H1 (cell line): ENCODE results near the gene PXDN. TPM values are rescaled to one million over a fixed set of nuclear protein-coding genes. Genes with fewer than 3 reads are reported as not detected.

ENCODE experiments used
- KDM5A ChIP-seq: fragments of 200-600 bp; IDR thresholded peaks from 2 replicates; pipeline ENCODE4 v1.7.1; 2012; ENCODE audit warnings: mild to moderate bottlenecking, low read length, inconsistent platforms, mixed read lengths
- polyA plus RNA-seq, 7 experiments: library from polyadenylated mRNA; depleted of rRNA in 3 of 7; stranded (reverse) in 5 of 7; unstranded in 2 of 7; fragments of >200 nt in 5 of 7; fragments of 200-250 nt in 2 of 7; gene quantifications; 1 replicate in 5 of 7; 2 replicates in 1 of 7; 4 replicates in 1 of 7; pipeline versions ENCODE4 v1.2.1 to v1.2.3, GENCODE V29; 2011 to 2013; ENCODE audit warnings: missing spikeins in 2 of 7, mixed read lengths in 2 of 7
- total RNA-seq: library from RNA; stranded (reverse); fragmentation: NEBNext Ultra II Directional; extraction: Animal tissue kit (Norgen Biotek cat#: 25700); gene quantifications from 2 replicates; pipeline ENCODE4 v1.2.1, GENCODE V29; 2021

Gene PXDN
- total and polyA plus RNA-seq, 2 of the 8 experiments (the other 6 are each of a cell fraction or from before 2014, with no cell fraction given) = 104 to 141 TPM

DNA sequence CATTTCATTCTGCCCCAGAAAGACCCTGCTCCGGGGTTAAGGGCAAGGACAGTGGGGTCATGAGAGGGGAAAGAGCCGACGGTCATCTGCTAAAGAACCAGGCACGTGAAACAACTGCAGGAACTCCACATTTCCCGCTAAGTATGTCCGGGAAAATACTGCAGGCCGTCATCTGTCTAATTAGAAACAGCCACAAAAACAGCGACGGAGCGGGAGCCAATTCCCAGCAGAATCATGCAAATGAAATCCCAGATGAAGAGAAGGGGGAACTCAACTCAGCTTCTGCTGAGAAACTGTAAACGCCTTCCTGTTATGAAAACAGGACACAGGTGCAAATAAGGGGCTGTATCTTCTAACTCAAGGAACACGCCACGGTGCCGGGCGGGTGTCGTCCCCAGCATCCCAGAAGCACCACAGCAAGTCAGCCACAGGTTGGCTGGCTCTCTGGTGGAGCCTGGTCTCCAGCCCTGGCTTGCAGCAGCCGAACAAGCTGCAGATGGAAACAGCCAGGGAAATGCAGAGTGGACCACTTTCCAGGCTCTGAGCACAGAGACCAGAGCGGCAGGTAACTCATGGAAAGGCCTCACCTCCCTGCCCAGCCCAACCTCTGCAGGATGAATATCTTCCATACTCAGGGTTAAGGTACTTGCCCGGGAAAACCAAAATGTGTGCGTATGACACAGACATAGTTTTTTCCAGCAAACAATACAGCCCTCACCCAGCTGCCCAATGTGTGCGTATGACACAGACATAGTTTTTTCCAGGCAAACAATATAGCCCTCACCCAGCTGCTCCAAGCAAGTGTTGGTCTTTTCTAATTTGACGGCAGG is 28.9 kb downstream of the PXDN start (continued):
- TF ChIP-seq KDM5A = no peak
